IPS-18c (cell line): Measurements from ENCODE around the gene TAF15.

ENCODE experiments used
- H3K4me3 ChIP-seq: 2 replicates; pipeline ENCODE4 v1.7.0; 2013; ENCODE audit warnings: low read depth, mild to moderate bottlenecking, low read length, moderate library complexity; ENCODE audit not compliant: insufficient read depth
- H3K9me3 ChIP-seq: one replicate; pipeline ENCODE4 v1.6.1; 2013; ENCODE audit warnings: mild to moderate bottlenecking, low read length, moderate library complexity; ENCODE audit not compliant: control insufficient read depth, insufficient read depth

Gene TAF15

GRCh38 chr17:35775583-35775982, 33.7 kb upstream of the TAF15 start:
- Histone ChIP-seq H3K9me3 (no peaks in the 10 kb centered on the region), H3K4me3 (no peak overlapping the region)

- no peaks in the 10 kb centered on the region for H3K9me3 ChIP-seq
- no peak overlapping the region for H3K4me3 ChIP-seq
These were observed 30.6 kb upstream of the TAF15 start for GRCh38 chr17:35778641-35779196.

- Histone ChIP-seq H3K4me3 (no peak overlapping the region), H3K9me3 (no peaks in the 10 kb centered on the region)
These were observed 28.3 kb upstream of the TAF15 start for GRCh38 chr17:35780950-35781349.

GRCh38 chr17:35784895-35785294, 24.4 kb upstream of the TAF15 start:
- no peaks in the 10 kb centered on the region for H3K9me3 ChIP-seq
- H3K4me3 ChIP-seq, result no peak overlapping the region

- H3K4me3 ChIP-seq, result no peak overlapping the region
These were observed 22.3 kb upstream of the TAF15 start for GRCh38 chr17:35786941-35787432.

GRCh38 chr17:35788477-35789368, 20.6 kb upstream of the TAF15 start:
- Histone ChIP-seq H3K9me3 (no peaks in the 10 kb centered on the region), H3K4me3 (no peak overlapping the region)

More at GRCh38 chr17:35786941-35787432, 22.3 kb upstream of the TAF15 start:
- no peaks in the 10 kb centered on the region for H3K9me3 ChIP-seq

- H3K9me3 ChIP-seq, result no peaks in the 10 kb centered on the region
- no peak overlapping the region for H3K4me3 ChIP-seq
These were observed 18.4 kb upstream of the TAF15 start for GRCh38 chr17:35790841-35791240.

GRCh38 chr17:35791681-35792350, 17.5 kb upstream of the TAF15 start:
- H3K4me3 ChIP-seq, result no peak overlapping the region

GRCh38 chr17:35793257-35793656, 16.0 kb upstream of the TAF15 start:
- H3K4me3 ChIP-seq, result no peak overlapping the region
- H3K9me3 ChIP-seq, result no peaks in the 10 kb centered on the region

More at GRCh38 chr17:35791681-35792350, 17.5 kb upstream of the TAF15 start:
- no peaks in the 10 kb centered on the region for H3K9me3 ChIP-seq

GRCh38 chr17:35795007-35795870, 14.0 kb upstream of the TAF15 start, which contains the start of gene MMP28:
Gene MMP28 (minus strand): TSS chr17:35795641. CDS start chr17:35795377, 264 bp downstream.
- H3K9me3 ChIP-seq, result no peaks in the 10 kb centered on the region
- peak within 1 kb of the TSS; percentile 62 for H3K4me3 ChIP-seq

GRCh38 chr17:35795871-35796265, 13.4 kb upstream of the TAF15 start:
- Histone ChIP-seq H3K4me3 (peak overlapping the region; percentile 62), H3K9me3 (no peaks in the 10 kb centered on the region)

- no peak overlapping the region for H3K4me3 ChIP-seq
These were observed 12.3 kb upstream of the TAF15 start for GRCh38 chr17:35796942-35797341.

GRCh38 chr17:35797370-35797769, 11.9 kb upstream of the TAF15 start:
- no peaks in the 10 kb centered on the region for H3K9me3 ChIP-seq
- no peak overlapping the region for H3K4me3 ChIP-seq

More at GRCh38 chr17:35796942-35797341, 12.3 kb upstream of the TAF15 start:
- no peaks in the 10 kb centered on the region for H3K9me3 ChIP-seq

GRCh38 chr17:35797918-35798317, 11.4 kb upstream of the TAF15 start:
- Histone ChIP-seq H3K9me3 (no peaks in the 10 kb centered on the region), H3K4me3 (no peak overlapping the region)

GRCh38 chr17:35799942-35800341, 9.3 kb upstream of the TAF15 start:
- H3K4me3 ChIP-seq, result no peak overlapping the region
- no peaks in the 10 kb centered on the region for H3K9me3 ChIP-seq

GRCh38 chr17:35801583-35802224, 7.6 kb upstream of the TAF15 start:
- no peak overlapping the region for H3K4me3 ChIP-seq
- H3K9me3 ChIP-seq, result no peaks in the 10 kb centered on the region
